HepG2 (cell line): ENCODE results near the gene NDC80. TPM values are rescaled to one million over a fixed set of nuclear protein-coding genes. Genes with fewer than 3 reads are reported as not detected.
A peak's percentile ranks its signal among the peaks of the same experiment; 100 is the strongest.

Experiments used
- ATAC-seq: fragments of 200-7000 bp; cut with Tn5 transposase; 3 replicates; pipeline ENCODE4 v1.9.1; 2020; ENCODE audit warnings: mild to moderate bottlenecking, moderate library complexity
- Bru-seq: library from RNA; stranded (reverse); fragments of 400-500 nt; gene quantifications from one replicate; lab custom pipeline; 2021; lab: Mats Ljungman, UMichigan
- BruChase-seq, 2 experiments: library from RNA; stranded (reverse); fragments of 400-500 nt; gene quantifications; one replicate each; lab custom pipeline; 2021; lab: Mats Ljungman, UMichigan
- BruUV-seq: library from RNA; stranded (reverse); fragments of 400-500 nt; replicated peaks from 2 replicates; lab custom pipeline; 2021; lab: Mats Ljungman, UMichigan
- CTCF ChIA-PET: fragments of 300-600 bp; formaldehyde crosslinking; extraction: SDS; loops from one replicate; lab custom pipeline; 2021; ENCODE audit warnings: low total read pairs, inconsistent platforms, low intra/inter-chr PET ratio; lab: Yijun Ruan, JAX
- POLR2A ChIA-PET: fragments of 350-600 bp; sonication (Branson Sonifier 250); formaldehyde crosslinking; loops from one replicate; lab custom pipeline; 2020; ENCODE audit warnings: antibody characterized with exemption, inconsistent platforms; lab: Yijun Ruan, JAX
- DNase-seq: peaks from one replicate; pipeline ENCODE4 v3.0.0-alpha.2; 2015; ENCODE audit warnings: low spot score
- FAIRE-seq: peaks from 3 replicates; lab custom pipeline; 2011; peaks lifted over from hg19 to GRCh38; lab: Jason Lieb, UNC
- H2AFZ ChIP-seq: one replicate; pipeline ENCODE4 v1.6.1; 2011; ENCODE audit warnings: low read length, inconsistent platforms
- H3K27ac ChIP-seq: fragments of 300-600 bp; 3 replicates; pipeline ENCODE4 v1.8.0; 2011; ENCODE audit warnings: mixed run types, mild to moderate bottlenecking, mixed read lengths, low read length, inconsistent platforms; ENCODE audit not compliant: insufficient read depth; ENCODE audit errors: extremely low read length
- H3K27me3 ChIP-seq, 2 experiments: fragments of 200-600 bp in 1 of 2; 2 replicates in 1 of 2; 3 replicates in 1 of 2; pipeline versions ENCODE4 v1.6.0 to v1.8.0; 2011; ENCODE audit warnings: low read length in 2 of 2, mild to moderate bottlenecking in 2 of 2, moderate library complexity in 2 of 2, inconsistent platforms in 1 of 2; ENCODE audit not compliant: insufficient read depth in 2 of 2, control insufficient read depth in 1 of 2
- H3K36me3 ChIP-seq, 2 experiments: fragments of 200-600 bp in 1 of 2; replicated peaks in 1 of 2; 2 replicates in 1 of 2; 3 replicates in 1 of 2; pipeline versions ENCODE4 v1.5.1 to v1.8.0; 2011; ENCODE audit warnings: low read length in 2 of 2, inconsistent platforms in 1 of 2; ENCODE audit not compliant: insufficient read depth in 2 of 2, control insufficient read depth in 1 of 2
- H3K4me1 ChIP-seq: 2 replicates; pipeline ENCODE4 v1.5.1; 2012; ENCODE audit warnings: low read length, inconsistent platforms; ENCODE audit not compliant: insufficient read depth
- H3K4me2 ChIP-seq: 2 replicates; pipeline ENCODE4 v1.6.0; 2011; ENCODE audit warnings: low read depth, low read length, inconsistent platforms
- H3K4me3 ChIP-seq, 3 experiments: fragments of 200-600 bp in 1 of 3; sonication (generic), shearing (Covaris generic) in 1 of 3; replicated peaks in 1 of 3; 2 replicates each; pipeline ENCODE4 v1.5.1; 2011 to 2016; ENCODE audit warnings: low read length in 3 of 3, inconsistent platforms in 2 of 3, low read depth in 2 of 3, mild to moderate bottlenecking in 2 of 3, control low read depth in 1 of 3, mixed read lengths in 1 of 3; ENCODE audit not compliant: insufficient read depth in 1 of 3
- H3K79me2 ChIP-seq: one replicate; pipeline ENCODE4 v1.6.1; 2011; ENCODE audit warnings: low read length, inconsistent platforms; ENCODE audit not compliant: insufficient read depth
- H3K9ac ChIP-seq: 2 replicates; pipeline ENCODE4 v1.6.0; 2011; ENCODE audit warnings: mild to moderate bottlenecking, low read depth, low read length, inconsistent platforms; ENCODE audit not compliant: insufficient read depth
- H3K9me3 ChIP-seq: 2 replicates; pipeline ENCODE4 v1.5.1; 2012; ENCODE audit warnings: mild to moderate bottlenecking, low read length
- H4K20me1 ChIP-seq: 2 replicates; pipeline ENCODE4 v1.6.0; 2011; ENCODE audit warnings: inconsistent platforms, mild to moderate bottlenecking, low read length, moderate library complexity; ENCODE audit not compliant: insufficient read depth
- CBX1 ChIP-seq: IDR thresholded peaks from one replicate; pipeline ENCODE4 v1.6.1; 2016; ENCODE audit warnings: antibody characterized with exemption, low read depth
- FOXM1 ChIP-seq: sonication (generic); formaldehyde crosslinking; IDR thresholded peaks from 2 replicates; pipeline ENCODE4 v1.5.0; 2020; ENCODE audit warnings: missing genetic modification reagents
- JUND ChIP-seq: sonication (generic); formaldehyde crosslinking; IDR thresholded peaks from 2 replicates; pipeline ENCODE4 v1.8.0; 2022; ENCODE audit warnings: mild to moderate bottlenecking, missing genetic modification reagents
- MED13 ChIP-seq: sonication (generic); formaldehyde crosslinking; IDR thresholded peaks from 2 replicates; pipeline ENCODE4 v1.5.0; 2020; ENCODE audit warnings: missing genetic modification reagents
- NCOA1 ChIP-seq: sonication (generic); formaldehyde crosslinking; IDR thresholded peaks from 2 replicates; pipeline ENCODE4 v1.9.0; 2021; ENCODE audit warnings: missing genetic modification reagents
- NKX3-1 ChIP-seq: sonication (generic); formaldehyde crosslinking; IDR thresholded peaks from 2 replicates; pipeline ENCODE4 v1.5.0; 2020; ENCODE audit warnings: missing genetic modification reagents
- REXO4 ChIP-seq: sonication (generic); formaldehyde crosslinking; IDR thresholded peaks from 2 replicates; pipeline ENCODE4 v1.8.0; 2022; ENCODE audit warnings: missing genetic modification reagents, mild to moderate bottlenecking, borderline replicate concordance
- TRIM24 ChIP-seq: sonication (generic); formaldehyde crosslinking; IDR thresholded peaks from 2 replicates; pipeline ENCODE4 v1.8.0; 2022; ENCODE audit warnings: mild to moderate bottlenecking, missing genetic modification reagents
- ZBTB8A ChIP-seq: sonication (generic); formaldehyde crosslinking; IDR thresholded peaks from 2 replicates; pipeline ENCODE4 v1.4.0; 2020; ENCODE audit warnings: mild to moderate bottlenecking, low read depth, missing genetic modification reagents, borderline replicate concordance
- ZFAT ChIP-seq: sonication (generic); formaldehyde crosslinking; conservative IDR thresholded peaks from 2 replicates; pipeline ENCODE4 v1.8.1; 2023; ENCODE audit warnings: missing genetic modification reagents, inconsistent platforms
- ZNF101 ChIP-seq: sonication (generic); formaldehyde crosslinking; IDR thresholded peaks from 2 replicates; pipeline ENCODE4 v1.4.0; 2020; ENCODE audit warnings: mild to moderate bottlenecking, low read depth, missing genetic modification reagents, borderline replicate concordance
- ZNF260 ChIP-seq: sonication (generic); formaldehyde crosslinking; IDR thresholded peaks from 2 replicates; pipeline ENCODE4 v1.4.0; 2020; ENCODE audit warnings: missing genetic modification reagents, low read depth, mild to moderate bottlenecking, borderline replicate concordance
- ZNF282 ChIP-seq: fragments of 450-650 bp; IDR thresholded peaks from 2 replicates; pipeline ENCODE4 v1.6.1; 2018; ENCODE audit not compliant: partially characterized antibody
- ZNF337 ChIP-seq: sonication (generic); formaldehyde crosslinking; IDR thresholded peaks from 2 replicates; pipeline ENCODE4 v1.5.1; 2020; ENCODE audit warnings: missing genetic modification reagents, low read depth, mild to moderate bottlenecking, borderline replicate concordance
- ZNF33A ChIP-seq: sonication (generic); formaldehyde crosslinking; IDR thresholded peaks from 2 replicates; pipeline ENCODE4 v1.5.1; 2020; ENCODE audit warnings: missing genetic modification reagents, mild to moderate bottlenecking, moderate library complexity, borderline replicate concordance
- ZNF34 ChIP-seq: sonication (generic); formaldehyde crosslinking; IDR thresholded peaks from 2 replicates; pipeline ENCODE4 v1.4.0; 2020; ENCODE audit warnings: mild to moderate bottlenecking, missing genetic modification reagents, borderline replicate concordance
- ZNF460 ChIP-seq: sonication (generic); formaldehyde crosslinking; IDR thresholded peaks from 2 replicates; pipeline ENCODE4 v1.5.1; 2020; ENCODE audit warnings: missing genetic modification reagents, mild to moderate bottlenecking, borderline replicate concordance
- ZNF564 ChIP-seq: sonication (generic); formaldehyde crosslinking; IDR thresholded peaks from 2 replicates; pipeline ENCODE4 v1.8.1; 2023; ENCODE audit warnings: mild to moderate bottlenecking, missing genetic modification reagents
- WGBS: methylation state at CpG from one replicate; pipeline ENCODE4 v1.1.6; 2017; ENCODE audit warnings: low lambda C conversion rate; 5-methylcytosine and 5-hydroxymethylcytosine counted together
- in situ Hi-C: cut with HindIII; loops from 2 replicates; pipeline ENCODE4 v1.10.0; 2017; ENCODE audit warnings: low pct_unique_long_range_greater_than_20kb; ENCODE audit not compliant: extremely low pct_ligation_motif_present
- intact Hi-C: fragments of 100-400 bp; cut with micrococcal nuclease; formaldehyde crosslinking; loops from one replicate; pipeline ENCODE4 v1.10.0; 2022; ENCODE audit not compliant: unreplicated experiment
- long read RNA-seq, 2 experiments: library from RNA in 1 of 2; library from polyadenylated mRNA in 1 of 2; stranded (forward) in 1 of 2; unstranded in 1 of 2; transcript quantifications; one replicate each; pipeline ENCODE4 v2.0.0, GENCODE V29; 2019 to 2022
- polyA minus RNA-seq, 3 experiments: library from RNA; depleted of rRNA, polyadenylated mRNA; stranded (reverse); fragments of >200 nt; gene quantifications; 2 replicates each; pipeline ENCODE4 v1.2.3, GENCODE V29; 2011; ENCODE audit warnings: low replicate concordance in 1 of 3
- polyA plus RNA-seq, 8 experiments: library from polyadenylated mRNA; depleted of rRNA in 3 of 8; stranded (reverse) in 7 of 8; unstranded in 1 of 8; fragments of >200 nt; fragmentation: Illumina TruSeq in 4 of 8; extraction: Trizol in 4 of 8; gene quantifications; 2 replicates each; pipeline versions ENCODE4 v1.2.1 to v1.2.3, GENCODE V29; 2011 to 2016; ENCODE audit warnings: low read depth in 4 of 8, missing spikeins in 1 of 8, mixed read lengths in 1 of 8; ENCODE audit not compliant: insufficient read depth in 1 of 8
- total RNA-seq, 5 experiments: library from RNA; depleted of rRNA; stranded (reverse); fragments of >200 nt; fragmentation: Illumina TruSeq; extraction: Trizol; gene quantifications; 2 replicates each; pipeline ENCODE4 v1.2.3, GENCODE V29; 2016; ENCODE audit warnings: low read depth in 1 of 5

Gene NDC80
- total RNA-seq (2016; rRNA removed; fragmentation: Illumina TruSeq; extraction: Trizol) (33.0 and 47.0 TPM in 2 replicates), polyA plus RNA-seq (2011; rRNA removed) (5.5 and 9.6 TPM in 2 replicates), polyA minus RNA-seq (2011; rRNA and poly(A)+ RNA removed; ENCODE audit: low replicate concordance) (6.0 and 39.3 TPM in 2 replicates), Bru-seq, nascent RNA (percentile 63 among the genes with signal in this experiment), BruChase-seq, experiment 1, labeled RNA remaining after a 6-hour chase (percentile 52 among the genes with signal in this experiment), BruChase-seq, experiment 2, labeled RNA remaining after a 2-hour chase (percentile 60 among the genes with signal in this experiment)
- total RNA-seq (2016; cell fraction: cytosol; rRNA removed; fragmentation: Illumina TruSeq; extraction: Trizol; ENCODE audit: low read depth), result 4.3 and 6.1 TPM in 2 replicates
- 32.7 and 45.7 TPM in 2 replicates for total RNA-seq (2016; cell fraction: insoluble cytoplasmic fraction; rRNA removed; fragmentation: Illumina TruSeq; extraction: Trizol)
- 8.2 and 9.5 TPM in 2 replicates for total RNA-seq (2016; cell fraction: membrane; rRNA removed; fragmentation: Illumina TruSeq; extraction: Trizol)
- total RNA-seq (2016; cell fraction: nucleus; rRNA removed; fragmentation: Illumina TruSeq; extraction: Trizol), result 28.1 and 31.1 TPM in 2 replicates
- polyA plus RNA-seq (2011; cell fraction: cytosol; rRNA removed), result 3.2 TPM in 2 replicates
- polyA plus RNA-seq (2011; cell fraction: nucleus; rRNA removed), result 5.3 and 6.6 TPM in 2 replicates
- polyA plus RNA-seq (2012), result 6.5 and 14.5 TPM in 2 replicates
- 2.0 and 2.1 TPM in 2 replicates for polyA plus RNA-seq (2016; cell fraction: cytosol; fragmentation: Illumina TruSeq; extraction: Trizol; ENCODE audit: low read depth)
- polyA plus RNA-seq (2016; cell fraction: insoluble cytoplasmic fraction; fragmentation: Illumina TruSeq; extraction: Trizol; ENCODE audit: low read depth), result 37.2 and 40.2 TPM in 2 replicates
- 2.4 and 3.5 TPM in 2 replicates for polyA plus RNA-seq (2016; cell fraction: membrane; fragmentation: Illumina TruSeq; extraction: Trizol; ENCODE audit: low read depth)
- 23.0 and 26.5 TPM in 2 replicates for polyA plus RNA-seq (2016; cell fraction: nucleus; fragmentation: Illumina TruSeq; extraction: Trizol; ENCODE audit: insufficient read depth, low read depth)
- polyA minus RNA-seq (2011; cell fraction: cytosol; rRNA and poly(A)+ RNA removed), result 5.6 and 7.0 TPM in 2 replicates
- 32.8 and 47.0 TPM in 2 replicates for polyA minus RNA-seq (2011; cell fraction: nucleus; rRNA and poly(A)+ RNA removed)
- long read RNA-seq, experiment 1, transcript NDC80-201 (17 exons, 2,172 nt), result major isoform, 18 of 30 reads
- long read RNA-seq, experiment 1, partial matches to known transcripts, result 10 of 30 reads
- long read RNA-seq, experiment 1, other reads (novel, unspliced or antisense), result 2 of 30 reads
- long read RNA-seq, experiment 2, transcript NDC80-201 (17 exons, 2,172 nt), result major isoform, 17 of 30 reads
- long read RNA-seq, experiment 2, partial matches to known transcripts, result 6 of 30 reads
- long read RNA-seq, experiment 2, other reads (novel, unspliced or antisense), result 7 of 30 reads

GRCh38 chr18:2571200-2572170 is at the start of gene NDC80, which contains the start of gene METTL4:
Gene NDC80 (plus strand): TSS chr18:2571557. CDS start chr18:2572986, 1,429 bp downstream.
Gene METTL4 (minus strand): TSS chr18:2571505. CDS start chr18:2567216, 4,289 bp downstream.
- H3K36me3 ChIP-seq, result peaks cover 2 to 19% of the 10 kb centered on the region in 2 experiments; a peak in 3 of 5 replicates
- ATAC-seq (peak; percentile 91), DNase-seq (peak; percentile 85), FAIRE-seq (peak; percentile 57)
- H3K9ac ChIP-seq, result peak within 1 kb of the TSS; percentile 98
- WGBS, result under 1% methylated on average over 49 of the region's 55 CpGs
- H2AFZ ChIP-seq, result peak within 1 kb of the TSS; percentile 46
- CTCF ChIA-PET, result no interaction called here
- POLR2A ChIA-PET, result interaction anchor here (1.1 to 1.4 kb wide), 2 partner anchors 17 to 85 kb away, joined by 3 to 4 read pairs; no protein-coding TSS in a partner anchor
- in situ Hi-C loops (loop anchor here (25.0 kb wide), 1 partner anchor 1709 kb away; no protein-coding TSS in a partner anchor), intact Hi-C loops (loop anchor here (2.0 kb wide), 2 partner anchors 17 to 83 kb away; partner anchors contain the start of gene SMCHD1)
- no peaks in the 10 kb centered on the region; a peak in 1 of 5 replicates for H3K27me3 ChIP-seq
- TSS peak; percentile 79 for BruUV-seq
- H3K4me3 ChIP-seq, result peak within 1 kb of the TSS; percentile 82 to 89 (median 83)
- H3K4me1 ChIP-seq, result peaks cover 23% of the 10 kb centered on the region
- no peaks in the 10 kb centered on the region for H3K9me3 ChIP-seq
- no peaks in the 10 kb centered on the region for H4K20me1 ChIP-seq
- H3K4me2 ChIP-seq, result peak within 1 kb of the TSS; percentile 92
- peak within 1 kb of the TSS; percentile 99 for H3K27ac ChIP-seq
- H3K79me2 ChIP-seq, result peaks cover 52% of the 10 kb centered on the region
- TF ChIP-seq NKX3-1 (CRISPR knock-in tag) (peak; percentile 59; the same call in 1 of the 2 replicates), CBX1 (no peak), MED13 (CRISPR knock-in tag) (peak; percentile 51; the same call in 1 of the 2 replicates), ZNF34 (CRISPR knock-in tag) (no peak), ZNF101 (CRISPR knock-in tag) (no peak), REXO4 (CRISPR knock-in tag) (peak; percentile 92), ZNF337 (0 out of 2 replicates have a peak, but pooled peaks have one; percentile 44), ZNF460 (CRISPR knock-in tag) (no peak; the same call in 1 of the 2 replicates), ZBTB8A (no peak), TRIM24 (CRISPR knock-in tag) (no peak), ZNF33A (CRISPR knock-in tag) (peak; percentile 87; the same call in 1 of the 2 replicates), ZNF564 (peak; percentile 87; the same call in 1 of the 2 replicates), FOXM1 (CRISPR knock-in tag) (peak; percentile 88), ZNF260 (CRISPR knock-in tag) (no peak), NCOA1 (CRISPR knock-in tag) (no peak), ZNF282 (no peak), JUND (peak; percentile 85), ZFAT (CRISPR knock-in tag) (no peak)
